Parathyroid adenoma (tissue), 2 donors: ENCODE measurements around the gene POLE.
A peak's percentile ranks its signal among the peaks of the same experiment; 100 is the strongest.

Experiments used
- H2AFZ ChIP-seq: fragments of 300-600 bp; sonication (generic); one replicate; pipeline ENCODE4 v1.7.0; 2017; ENCODE audit warnings: antibody characterized with exemption, mild to moderate bottlenecking
- H3K27ac ChIP-seq: fragments of 300-600 bp; sonication (generic); one replicate; pipeline ENCODE4 v1.7.0; 2017
- H3K27me3 ChIP-seq: fragments of 300-600 bp; sonication (generic); one replicate; pipeline ENCODE4 v1.7.0; 2017; ENCODE audit warnings: low read length; ENCODE audit not compliant: control insufficient read depth, insufficient read depth
- H3K36me3 ChIP-seq: fragments of 300-600 bp; sonication (generic); one replicate; pipeline ENCODE4 v1.7.0; 2017; ENCODE audit warnings: low read length; ENCODE audit not compliant: control insufficient read depth, insufficient read depth
- H3K4me1 ChIP-seq: fragments of 300-600 bp; sonication (generic); one replicate; pipeline ENCODE4 v1.7.0; 2017; ENCODE audit warnings: control low read depth
- H3K4me2 ChIP-seq: fragments of 300-600 bp; sonication (generic); one replicate; pipeline ENCODE4 v1.7.0; 2017; ENCODE audit warnings: low read length
- H3K4me3 ChIP-seq: fragments of 300-600 bp; sonication (generic); one replicate; pipeline ENCODE4 v1.7.0; 2017; ENCODE audit warnings: low read depth, low read length
- H3K79me2 ChIP-seq: fragments of 300-600 bp; sonication (generic); one replicate; pipeline ENCODE4 v1.7.0; 2017; ENCODE audit warnings: control low read depth
- H3K9ac ChIP-seq: fragments of 300-600 bp; sonication (generic); one replicate; pipeline ENCODE4 v1.7.0; 2017; ENCODE audit warnings: mild to moderate bottlenecking
- H3K9me3 ChIP-seq: fragments of 300-600 bp; sonication (generic); one replicate; pipeline ENCODE4 v1.7.0; 2017; ENCODE audit warnings: low read length; ENCODE audit not compliant: control insufficient read depth
- TF ChIP-seq, protein P1 (sequence below): fragments of 300-600 bp; sonication (generic); IDR thresholded peaks from one replicate; pipeline ENCODE4 v1.7.0; 2017; ENCODE audit warnings: antibody characterized with exemption, mild to moderate bottlenecking
- donor health status: primary hyperparathyroidism.

POLE gene

DNA sequence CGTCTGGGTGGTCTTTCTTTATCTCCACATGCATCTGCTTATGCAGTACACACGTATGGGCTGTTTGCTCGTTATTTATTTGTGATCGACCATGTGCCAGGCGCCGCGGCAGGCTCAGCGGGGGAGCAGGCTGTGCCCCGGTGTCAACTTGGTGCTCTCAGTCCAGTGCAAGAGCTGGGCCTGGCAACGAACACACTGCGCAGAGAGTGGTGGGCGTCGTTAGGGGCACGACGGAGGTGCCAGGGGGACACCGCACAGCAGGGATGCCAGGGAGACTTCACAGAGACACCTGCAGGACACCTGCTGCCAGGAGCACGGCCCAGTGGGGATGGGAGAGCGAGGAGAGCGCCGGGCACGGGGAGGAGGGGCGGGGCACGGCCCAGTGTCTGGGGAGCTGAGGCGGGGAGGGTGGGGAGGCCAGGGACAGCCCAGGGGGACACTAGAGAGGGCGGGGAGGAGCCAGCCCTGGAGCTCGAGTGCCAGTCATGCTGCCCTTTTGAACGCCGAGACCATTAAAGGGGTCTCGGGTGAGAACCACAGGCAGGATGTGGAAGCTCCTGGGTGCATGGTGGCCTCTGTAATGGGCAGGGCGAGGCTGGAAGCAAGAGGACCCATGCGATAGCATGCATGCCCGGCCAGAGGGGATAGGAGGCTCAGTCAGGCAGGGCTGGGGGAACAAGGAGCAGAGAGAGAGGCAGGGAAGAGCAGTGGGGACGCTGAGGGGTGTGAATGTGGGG lies 76.1 kb downstream of the POLE start:
- H3K79me2 ChIP-seq = no peaks in the 10 kb centered on the region
- no peaks in the 10 kb centered on the region for H3K9me3 ChIP-seq
- no peaks in the 10 kb centered on the region for H3K36me3 ChIP-seq
- H3K4me3 ChIP-seq = no peak overlapping the region
- H3K4me1 ChIP-seq = no peaks in the 10 kb centered on the region
- no peak overlapping the region for H3K4me2 ChIP-seq
- H3K9ac ChIP-seq = no peak overlapping the region
- H3K27me3 ChIP-seq = no peaks in the 10 kb centered on the region
- no peak overlapping the region for H2AFZ ChIP-seq
- TF ChIP-seq, protein P1, sequence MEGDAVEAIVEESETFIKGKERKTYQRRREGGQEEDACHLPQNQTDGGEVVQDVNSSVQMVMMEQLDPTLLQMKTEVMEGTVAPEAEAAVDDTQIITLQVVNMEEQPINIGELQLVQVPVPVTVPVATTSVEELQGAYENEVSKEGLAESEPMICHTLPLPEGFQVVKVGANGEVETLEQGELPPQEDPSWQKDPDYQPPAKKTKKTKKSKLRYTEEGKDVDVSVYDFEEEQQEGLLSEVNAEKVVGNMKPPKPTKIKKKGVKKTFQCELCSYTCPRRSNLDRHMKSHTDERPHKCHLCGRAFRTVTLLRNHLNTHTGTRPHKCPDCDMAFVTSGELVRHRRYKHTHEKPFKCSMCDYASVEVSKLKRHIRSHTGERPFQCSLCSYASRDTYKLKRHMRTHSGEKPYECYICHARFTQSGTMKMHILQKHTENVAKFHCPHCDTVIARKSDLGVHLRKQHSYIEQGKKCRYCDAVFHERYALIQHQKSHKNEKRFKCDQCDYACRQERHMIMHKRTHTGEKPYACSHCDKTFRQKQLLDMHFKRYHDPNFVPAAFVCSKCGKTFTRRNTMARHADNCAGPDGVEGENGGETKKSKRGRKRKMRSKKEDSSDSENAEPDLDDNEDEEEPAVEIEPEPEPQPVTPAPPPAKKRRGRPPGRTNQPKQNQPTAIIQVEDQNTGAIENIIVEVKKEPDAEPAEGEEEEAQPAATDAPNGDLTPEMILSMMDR = no peak
- H3K27ac ChIP-seq = no peak overlapping the region

DNA sequence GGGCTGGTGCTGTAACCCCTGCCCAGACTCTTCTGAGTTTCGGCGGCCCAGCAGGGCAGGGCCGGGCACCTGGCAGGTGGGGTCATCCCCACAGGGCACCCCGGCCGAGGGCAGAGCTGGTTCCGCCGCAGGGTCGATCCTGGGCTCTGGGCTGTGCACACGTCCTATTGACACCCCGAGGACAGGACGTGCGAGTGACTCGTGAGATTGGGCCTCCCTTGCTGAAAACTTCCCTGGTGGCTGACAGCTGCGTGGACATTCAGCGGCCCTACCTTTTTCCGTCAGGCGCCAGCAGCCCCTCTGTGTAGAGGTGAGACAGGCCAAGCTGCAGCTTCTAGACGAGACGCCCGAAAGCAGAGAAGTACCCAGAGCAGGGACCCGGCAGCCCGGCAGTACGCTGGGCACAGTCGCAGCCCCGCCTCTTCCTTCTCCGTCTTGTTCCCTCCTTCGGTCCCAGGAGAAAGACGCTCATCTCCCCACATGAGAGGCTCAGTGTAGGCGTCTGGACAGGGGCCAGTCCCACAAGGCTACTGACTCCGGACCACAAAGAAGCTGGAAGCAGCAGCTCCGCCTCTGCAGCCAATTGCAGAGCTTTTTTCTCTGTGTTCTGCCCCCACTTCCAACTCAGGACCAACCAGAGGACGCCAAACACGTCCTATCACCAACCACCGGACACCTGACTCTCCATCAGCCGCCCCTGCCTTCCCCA lies 76.9 kb downstream of the POLE start, which contains the start of gene LRCOL1:
Gene LRCOL1, minus strand, starts transcription at position 532 of the 709 bp plus-strand sequence. CDS start 4,331 bp downstream, outside the sequence.
- Histone ChIP-seq H3K27me3 (no peaks in the 10 kb centered on the region), H3K4me2 (peak within 1 kb of the TSS; percentile 45), H3K79me2 (no peaks in the 10 kb centered on the region), H3K4me3 (no peak within 1 kb of the TSS), H3K9me3 (no peaks in the 10 kb centered on the region), H3K4me1 (no peaks in the 10 kb centered on the region), H2AFZ (peak within 1 kb of the TSS; percentile 27), H3K36me3 (no peaks in the 10 kb centered on the region), H3K27ac (no peak within 1 kb of the TSS), H3K9ac (no peak within 1 kb of the TSS)
- TF ChIP-seq, protein P1 = no peak

DNA sequence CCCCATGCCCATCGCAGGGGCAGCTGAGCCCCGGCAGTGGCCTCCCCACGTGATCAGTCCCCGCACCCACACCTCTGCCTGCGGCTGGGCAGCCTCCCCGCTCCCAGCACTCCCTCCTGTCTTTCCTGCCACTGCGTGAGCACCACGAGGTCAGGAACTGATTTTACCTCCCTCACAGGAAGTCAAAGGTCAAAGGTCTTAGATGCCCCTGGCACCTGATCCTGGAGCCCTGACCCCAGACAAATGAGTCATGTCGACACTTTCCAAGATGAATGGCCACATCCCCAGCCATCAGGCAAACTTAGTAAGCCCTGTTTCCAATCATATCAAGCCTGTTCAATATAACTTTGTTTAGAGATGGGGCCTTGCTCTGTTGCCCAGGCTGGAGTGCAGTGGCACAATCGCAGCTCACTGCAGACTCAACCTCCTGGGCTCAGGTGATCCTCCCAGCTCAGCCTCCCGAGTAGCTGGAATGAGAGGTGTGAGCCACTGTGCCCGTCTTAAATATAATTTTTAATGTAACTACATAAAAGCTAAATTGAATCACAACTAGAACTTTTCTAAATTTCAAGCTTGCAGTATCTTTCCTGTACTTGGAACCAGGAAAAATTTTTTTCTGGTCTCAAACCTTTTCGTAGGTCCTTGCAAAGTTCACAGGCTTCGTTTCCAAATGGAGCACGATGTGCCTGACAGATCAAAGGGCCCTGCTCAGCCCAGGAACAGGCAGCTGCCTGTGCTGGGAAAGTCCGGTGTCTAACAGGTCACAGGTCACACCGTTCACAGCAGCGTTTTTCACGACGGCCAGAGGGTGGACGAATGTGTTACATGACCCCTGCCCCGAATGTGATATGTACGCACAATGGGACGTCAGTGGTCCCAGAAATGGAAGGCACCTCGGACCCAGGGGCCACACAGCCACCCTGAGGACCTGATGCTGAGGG lies 78.6 kb downstream of the POLE start:
- peaks cover 4% of the 10 kb centered on the region for H3K4me1 ChIP-seq
- H2AFZ ChIP-seq = no peak overlapping the region
- TF ChIP-seq, protein P1 = no peak
- H3K4me2 ChIP-seq = no peak overlapping the region
- no peak overlapping the region for H3K27ac ChIP-seq
- H3K27me3 ChIP-seq = peaks cover 2% of the 10 kb centered on the region
- H3K36me3 ChIP-seq = no peaks in the 10 kb centered on the region
- H3K4me3 ChIP-seq = no peak overlapping the region
- no peaks in the 10 kb centered on the region for H3K9me3 ChIP-seq
- no peaks in the 10 kb centered on the region for H3K79me2 ChIP-seq
- no peak overlapping the region for H3K9ac ChIP-seq

DNA sequence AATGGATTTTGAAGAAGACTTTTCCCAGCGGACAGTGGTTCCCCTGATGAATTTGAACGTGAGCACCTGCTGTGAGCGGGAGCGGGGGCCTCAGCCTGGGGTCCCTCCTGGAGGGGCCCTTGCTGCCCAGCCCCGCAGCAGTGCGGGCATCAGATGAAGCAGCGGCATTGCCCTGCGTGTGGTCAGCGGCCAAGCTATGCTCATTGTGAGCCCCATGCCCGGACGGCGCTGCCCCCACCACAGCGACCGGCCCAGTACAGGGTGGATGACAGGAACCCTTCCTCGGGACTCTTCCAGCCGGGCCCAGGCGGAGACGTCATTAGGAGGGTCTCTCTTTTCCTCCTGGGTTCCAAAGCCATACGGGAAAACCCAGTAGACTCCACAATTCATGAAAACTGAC lies 80.2 kb downstream of the POLE start:
- H3K9me3 ChIP-seq = no peaks in the 10 kb centered on the region
- no peak overlapping the region for H3K4me2 ChIP-seq
- no peaks in the 10 kb centered on the region for H3K79me2 ChIP-seq
- H3K4me1 ChIP-seq = peaks cover 4% of the 10 kb centered on the region
- no peak overlapping the region for H3K4me3 ChIP-seq
- H3K27ac ChIP-seq = no peak overlapping the region
- TF ChIP-seq, protein P1 = no peak
- H3K36me3 ChIP-seq = no peaks in the 10 kb centered on the region
- H3K9ac ChIP-seq = no peak overlapping the region
- peaks cover 4% of the 10 kb centered on the region for H3K27me3 ChIP-seq
- no peak overlapping the region for H2AFZ ChIP-seq
